BJ (cell line): ENCODE data around the gene RPS6KC1. TPM values are rescaled to one million over a fixed set of nuclear protein-coding genes. Genes with fewer than 3 reads are reported as not detected.

Experiments
- CTCF ChIA-PET: fragments of 350-600 bp; formaldehyde crosslinking; extraction: SDS; loops from one replicate; lab custom pipeline; 2021; ENCODE audit warnings: antibody characterized with exemption, inconsistent platforms; lab: Yijun Ruan, JAX
- POLR2A ChIA-PET: fragments of 300-600 bp; sonication (Branson Sonifier 250); formaldehyde crosslinking; extraction: SDS; loops from one replicate; lab custom pipeline; 2021; ENCODE audit warnings: antibody characterized with exemption; lab: Charles Lee
- DNase-seq: peaks from one replicate; pipeline ENCODE4 v3.0.0-alpha.2; 2011; ENCODE audit warnings: low read depth
- H3K27me3 ChIP-seq: 2 replicates; pipeline ENCODE4 v1.6.0; 2011; ENCODE audit warnings: low read length; ENCODE audit not compliant: control insufficient read depth, insufficient read depth
- H3K36me3 ChIP-seq: 2 replicates; pipeline ENCODE4 v1.5.1; 2011; ENCODE audit warnings: low read length; ENCODE audit not compliant: control insufficient read depth, insufficient read depth
- H3K4me3 ChIP-seq: 2 replicates; pipeline ENCODE4 v1.5.1; 2011; ENCODE audit warnings: low read depth, mild to moderate bottlenecking, control low read depth, low read length
- polyA plus RNA-seq: library from polyadenylated mRNA; depleted of rRNA; stranded (reverse); fragments of >200 nt; gene quantifications from 2 replicates; pipeline ENCODE4 v1.2.3, GENCODE V29; 2011
- TF ChIP-seq, protein P1 (sequence below): IDR thresholded peaks from 2 replicates; pipeline ENCODE4 v1.5.1; 2011; ENCODE audit warnings: low read depth, mild to moderate bottlenecking, control low read depth, inconsistent platforms, low read length, moderate library complexity; ENCODE audit not compliant: insufficient read depth

Gene RPS6KC1
- polyA plus RNA-seq, 1 experiment = 6.7 TPM

- Histone ChIP-seq H3K4me3 (no peak overlapping the region), H3K27me3 (no peaks in the 10 kb centered on the region), H3K36me3 (no peaks in the 10 kb centered on the region)
- CTCF ChIA-PET = no interaction called here
- POLR2A ChIA-PET = no interaction called here
- TF ChIP-seq, protein P1, sequence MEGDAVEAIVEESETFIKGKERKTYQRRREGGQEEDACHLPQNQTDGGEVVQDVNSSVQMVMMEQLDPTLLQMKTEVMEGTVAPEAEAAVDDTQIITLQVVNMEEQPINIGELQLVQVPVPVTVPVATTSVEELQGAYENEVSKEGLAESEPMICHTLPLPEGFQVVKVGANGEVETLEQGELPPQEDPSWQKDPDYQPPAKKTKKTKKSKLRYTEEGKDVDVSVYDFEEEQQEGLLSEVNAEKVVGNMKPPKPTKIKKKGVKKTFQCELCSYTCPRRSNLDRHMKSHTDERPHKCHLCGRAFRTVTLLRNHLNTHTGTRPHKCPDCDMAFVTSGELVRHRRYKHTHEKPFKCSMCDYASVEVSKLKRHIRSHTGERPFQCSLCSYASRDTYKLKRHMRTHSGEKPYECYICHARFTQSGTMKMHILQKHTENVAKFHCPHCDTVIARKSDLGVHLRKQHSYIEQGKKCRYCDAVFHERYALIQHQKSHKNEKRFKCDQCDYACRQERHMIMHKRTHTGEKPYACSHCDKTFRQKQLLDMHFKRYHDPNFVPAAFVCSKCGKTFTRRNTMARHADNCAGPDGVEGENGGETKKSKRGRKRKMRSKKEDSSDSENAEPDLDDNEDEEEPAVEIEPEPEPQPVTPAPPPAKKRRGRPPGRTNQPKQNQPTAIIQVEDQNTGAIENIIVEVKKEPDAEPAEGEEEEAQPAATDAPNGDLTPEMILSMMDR = no peak
- no peak for DNase-seq
Observed at GRCh38 chr1:213164561-213164960, 113.5 kb downstream of the RPS6KC1 start.

GRCh38 chr1:213166852-213167251 lies 115.8 kb downstream of the RPS6KC1 start:
- TF ChIP-seq, protein P1 = no peak
- POLR2A ChIA-PET = no interaction called here
- Histone ChIP-seq H3K36me3 (no peaks in the 10 kb centered on the region), H3K4me3 (no peak overlapping the region), H3K27me3 (no peaks in the 10 kb centered on the region)
- DNase-seq = no peak
- CTCF ChIA-PET = interaction anchor here (1.0 kb wide), 1 partner anchor 78 kb away, joined by 4 read pairs; no protein-coding TSS in a partner anchor

DNA sequence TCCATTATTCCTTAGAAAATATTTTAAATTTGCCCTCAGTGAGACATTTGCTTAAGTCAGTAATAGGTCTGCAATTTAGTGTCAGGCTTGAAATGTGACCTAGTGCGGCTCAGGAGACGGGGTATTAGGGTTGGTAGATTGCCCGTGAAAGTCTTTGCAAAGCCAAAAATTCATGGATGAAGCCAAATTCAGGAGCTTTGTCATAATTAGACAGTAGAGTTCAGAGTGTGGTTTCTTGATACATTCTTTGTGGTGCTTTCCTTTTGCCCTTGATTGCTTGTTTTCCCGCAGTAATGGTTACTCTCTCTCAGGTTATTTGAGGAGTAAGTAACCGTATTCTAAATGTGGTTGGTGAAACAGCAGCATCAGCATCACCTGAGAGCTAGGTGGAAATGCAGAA lies 120.7 kb downstream of the RPS6KC1 start:
- TF ChIP-seq, protein P1 = no peak
- no peak for DNase-seq
- ChIA-PET CTCF (no interaction called here), POLR2A (no interaction called here)
- Histone ChIP-seq H3K27me3 (no peaks in the 10 kb centered on the region), H3K4me3 (no peak overlapping the region), H3K36me3 (no peaks in the 10 kb centered on the region)

DNA sequence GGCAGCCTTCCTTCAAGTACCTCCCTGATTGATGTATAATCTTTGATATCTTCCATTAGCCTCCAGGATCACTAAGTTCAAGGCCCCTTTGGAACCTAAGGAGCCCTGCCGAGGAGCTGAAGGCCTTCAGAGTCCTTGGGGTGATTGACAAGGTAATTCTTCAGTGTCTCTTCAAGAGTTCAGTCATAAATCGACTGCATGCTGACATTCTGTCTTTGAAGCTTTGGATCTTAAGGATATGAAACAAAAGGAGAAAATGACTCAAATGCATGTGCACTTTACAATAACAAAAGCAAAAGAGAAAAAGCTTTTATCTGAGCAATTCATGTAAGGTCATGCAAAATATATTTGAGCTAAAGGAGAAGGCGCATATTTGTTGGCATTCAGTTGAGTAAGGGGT lies 125.3 kb downstream of the RPS6KC1 start:
- Histone ChIP-seq H3K27me3 (no peaks in the 10 kb centered on the region), H3K36me3 (no peaks in the 10 kb centered on the region), H3K4me3 (no peak overlapping the region)
- ChIA-PET CTCF (interaction anchor here (1.8 kb wide), 1 partner anchor 11 kb away, joined by 4 read pairs; no protein-coding TSS in a partner anchor), POLR2A (no interaction called here)
- DNase-seq = no peak
- TF ChIP-seq, protein P1 = no peak

DNA sequence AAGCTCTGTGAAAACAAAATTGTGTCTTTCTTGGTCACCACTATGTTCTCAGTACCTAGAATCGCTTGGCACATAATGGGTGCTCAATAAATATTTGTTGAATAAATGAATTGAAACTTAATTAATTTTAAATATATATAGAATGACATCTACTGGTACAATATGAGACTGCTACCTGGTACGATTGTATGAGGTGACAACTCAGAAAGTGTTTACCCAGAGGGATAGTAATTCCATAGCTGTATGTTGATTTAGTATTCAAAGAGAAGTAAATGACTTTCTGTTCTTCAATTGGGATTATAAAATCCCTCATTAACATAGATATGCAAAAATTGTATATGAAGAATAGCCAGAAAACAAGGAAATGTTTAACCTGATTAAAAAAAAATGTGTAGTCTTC lies 128.7 kb downstream of the RPS6KC1 start:
- no peak overlapping the region for H3K4me3 ChIP-seq
- H3K36me3 ChIP-seq = no peaks in the 10 kb centered on the region
- no peak for DNase-seq
- POLR2A ChIA-PET = no interaction called here
- no peaks in the 10 kb centered on the region for H3K27me3 ChIP-seq
- CTCF ChIA-PET = no interaction called here
- TF ChIP-seq, protein P1 = no peak
